HG03439 (cell line): ENCODE measurements around the gene MIEF2.
"Not testable (repeated sequence)": the region's sequence is repeated elsewhere in the genome, so short reads cannot be mapped to it uniquely, and the experiment has no call there.

Experiments
- ATAC-seq: cut with Tn5 transposase; IDR thresholded peaks from one replicate; pipeline ENCODE4 v1.9.1; 2021; ENCODE audit warnings: mild to moderate bottlenecking, moderate library complexity; ENCODE audit not compliant: unreplicated experiment

Gene MIEF2

DNA sequence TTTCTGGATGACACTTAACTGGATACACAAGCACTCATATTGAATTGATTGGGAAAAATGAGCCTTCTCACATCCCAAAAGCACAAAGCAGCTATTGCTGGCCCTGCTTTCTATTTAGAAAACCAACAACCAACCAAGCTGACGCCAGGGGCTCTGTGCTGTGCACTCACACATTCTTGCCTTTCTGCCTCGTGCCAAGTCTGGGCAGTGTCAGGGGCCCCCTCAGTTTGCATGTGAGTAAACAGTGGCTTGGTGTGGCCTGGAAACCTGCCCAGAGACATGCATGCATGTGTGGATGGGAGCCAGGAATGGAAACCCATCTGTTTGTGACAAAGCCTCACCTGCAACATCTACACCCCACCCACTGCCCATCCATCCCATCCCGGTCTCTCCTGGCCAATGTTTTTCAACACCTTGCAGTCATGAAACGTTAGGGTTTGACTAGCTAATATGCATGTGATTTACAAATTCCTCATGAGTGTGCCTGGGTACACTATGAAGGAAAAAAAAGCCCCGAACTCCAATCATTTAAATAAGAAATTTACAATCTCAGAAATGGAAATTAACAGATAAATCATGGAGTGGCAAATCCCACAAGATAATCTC, 20.4 kb downstream of the MIEF2 start:
- ATAC-seq: no peak

DNA sequence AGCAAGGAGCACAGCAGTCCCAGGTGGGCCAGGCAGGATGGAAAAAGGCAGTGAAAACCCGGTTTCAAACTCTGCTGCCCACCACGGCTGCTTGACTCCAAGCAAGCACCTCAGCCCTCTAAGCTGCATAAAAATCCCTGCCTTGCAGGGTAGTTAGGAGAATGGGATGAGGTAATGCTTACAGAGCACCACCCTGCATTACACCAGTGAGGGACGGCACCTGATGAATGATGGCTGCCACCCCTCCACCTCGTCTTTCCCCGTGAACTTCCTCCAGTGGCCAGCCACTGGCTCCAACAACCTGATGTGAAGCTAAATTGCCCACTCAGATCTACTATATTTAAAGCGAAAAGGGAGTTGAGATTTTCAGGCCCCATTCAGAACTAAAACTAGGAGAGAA, 21.3 kb downstream of the MIEF2 start:
- ATAC-seq: no peak

DNA sequence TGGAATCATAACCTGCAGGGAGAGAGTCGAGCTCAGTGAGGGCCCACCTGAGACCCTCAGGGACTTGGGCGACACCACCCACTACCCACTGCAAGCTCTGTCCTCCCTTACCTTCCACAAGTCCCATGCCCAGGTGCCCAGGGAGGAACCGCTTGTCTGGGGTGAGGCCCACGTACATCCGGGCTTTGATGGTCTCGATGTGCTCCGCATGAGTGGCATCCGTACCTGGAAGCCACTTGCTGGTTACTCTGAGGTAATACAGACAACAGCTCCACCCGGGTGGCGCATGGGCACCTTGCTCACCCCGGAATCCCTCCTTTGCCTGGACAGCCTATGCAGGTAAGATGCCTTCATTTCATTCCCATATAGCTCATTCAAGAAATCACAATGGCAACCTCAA, 24.8 kb downstream of the MIEF2 start:
- no peak for ATAC-seq

DNA sequence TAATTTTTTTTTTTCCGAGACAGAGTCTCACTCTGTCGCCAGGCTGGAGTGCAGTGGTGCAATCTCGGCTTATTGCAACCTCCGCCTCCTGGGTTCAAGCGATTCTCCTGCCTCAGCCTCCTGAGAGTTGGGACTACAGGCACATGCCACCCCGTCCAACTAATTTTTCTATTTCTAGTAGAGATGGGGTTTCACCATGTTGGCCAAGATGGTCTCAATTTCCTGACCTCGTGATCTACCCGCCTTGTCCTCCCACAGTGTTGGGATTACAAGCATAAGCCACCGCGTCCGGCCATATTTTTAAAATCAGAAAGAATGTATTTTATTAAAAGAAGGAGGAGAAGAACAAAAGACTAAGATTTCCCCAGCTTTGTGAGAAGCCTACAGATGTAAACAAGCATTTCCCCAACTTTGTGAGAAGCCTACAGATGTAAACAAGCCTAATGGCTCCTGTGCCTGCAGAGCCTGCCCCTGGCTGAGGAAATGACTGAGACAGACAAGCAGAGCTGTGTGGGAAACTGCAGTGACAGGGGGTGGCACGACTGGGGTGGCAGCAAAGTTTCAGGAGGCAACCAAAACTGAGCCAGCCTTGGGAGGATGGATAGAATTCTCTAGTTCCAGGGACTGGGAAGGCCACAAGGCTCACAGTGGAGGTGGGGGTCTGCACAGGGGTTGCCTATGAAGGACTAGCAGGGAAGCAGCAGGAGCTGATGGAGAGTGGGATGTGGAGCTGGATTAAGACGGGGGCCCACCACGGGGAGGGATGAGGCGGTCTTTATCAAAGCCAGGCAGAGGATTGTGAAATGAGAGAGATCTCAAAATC, 31.5 kb downstream of the MIEF2 start:
- ATAC-seq: no peak

DNA sequence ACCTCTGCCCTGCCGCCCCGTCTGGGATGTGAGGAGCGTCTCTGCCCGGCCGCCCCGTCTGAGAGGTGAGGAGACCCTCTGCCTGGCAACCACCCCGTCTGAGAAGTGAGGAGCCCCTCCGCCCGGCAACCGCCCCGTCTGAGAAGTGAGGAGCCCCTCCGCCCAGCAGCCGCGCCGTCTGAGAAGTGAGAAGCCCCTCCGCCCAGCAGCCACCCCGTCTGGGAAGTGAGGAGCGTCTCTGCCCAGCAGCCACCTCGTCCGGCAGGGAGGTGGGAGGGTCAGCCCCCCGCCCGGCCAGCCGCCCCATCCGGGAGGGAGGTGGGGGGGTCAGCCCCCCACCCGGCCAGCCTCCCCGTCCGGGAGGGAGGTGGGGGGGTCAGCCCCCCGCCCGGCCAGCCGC, 37.6 kb downstream of the MIEF2 start:
- ATAC-seq: not testable (repeated sequence)

DNA sequence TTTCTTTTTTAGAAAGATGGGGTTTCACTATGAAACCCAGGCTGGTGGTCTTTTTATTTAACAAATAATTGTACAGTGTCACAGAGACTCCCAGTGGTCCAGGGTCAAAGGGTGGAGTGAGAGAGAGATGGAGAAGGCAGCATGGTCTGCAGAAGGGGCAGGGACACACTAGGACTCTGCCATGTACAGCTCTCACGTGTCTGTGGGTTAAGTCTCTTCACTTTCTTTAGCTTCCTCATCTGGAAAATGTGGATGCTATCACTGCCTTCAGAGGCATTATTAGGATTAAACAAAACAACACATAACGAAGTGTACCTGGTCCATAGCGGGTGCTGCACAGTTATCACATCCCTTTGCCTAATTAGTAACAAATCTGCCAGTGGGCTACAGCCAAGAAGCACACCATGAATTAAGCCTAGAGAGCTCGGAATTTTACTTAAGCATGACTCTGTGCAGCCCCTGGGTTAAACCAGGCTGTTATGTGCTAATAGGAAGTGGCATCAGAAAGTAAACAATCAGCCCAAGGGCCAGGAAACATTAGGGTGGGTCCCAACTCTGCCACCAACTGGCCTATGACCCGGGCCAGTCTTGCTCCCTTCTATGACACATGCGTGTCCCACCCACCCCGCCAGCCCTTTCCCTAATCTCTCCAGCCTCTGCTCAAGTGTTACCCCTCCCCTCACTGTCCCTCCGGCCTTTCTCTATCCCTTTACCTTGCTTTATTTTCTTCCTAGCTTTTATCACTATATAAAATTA, 40.4 kb downstream of the MIEF2 start:
- no peak for ATAC-seq

DNA sequence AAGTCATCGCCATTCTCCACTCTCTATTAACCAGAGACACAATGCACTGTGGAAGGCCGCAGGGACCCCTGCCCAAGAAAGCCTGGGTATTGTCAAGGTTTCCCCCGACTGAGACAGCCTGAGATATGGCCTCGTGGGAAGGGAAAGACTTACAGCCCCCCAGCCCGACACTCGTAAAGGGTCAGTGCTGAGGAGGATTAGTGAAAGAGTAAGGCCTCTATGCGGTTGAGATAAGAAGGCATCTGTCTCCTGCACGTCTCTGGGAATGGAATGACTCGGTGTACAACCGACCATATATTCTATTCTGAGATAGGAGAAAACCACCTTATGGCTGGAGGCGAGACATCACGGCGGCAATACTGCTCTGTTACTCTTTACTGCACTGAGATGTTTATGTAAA, 42.7 kb downstream of the MIEF2 start:
- ATAC-seq: not testable (repeated sequence)

DNA sequence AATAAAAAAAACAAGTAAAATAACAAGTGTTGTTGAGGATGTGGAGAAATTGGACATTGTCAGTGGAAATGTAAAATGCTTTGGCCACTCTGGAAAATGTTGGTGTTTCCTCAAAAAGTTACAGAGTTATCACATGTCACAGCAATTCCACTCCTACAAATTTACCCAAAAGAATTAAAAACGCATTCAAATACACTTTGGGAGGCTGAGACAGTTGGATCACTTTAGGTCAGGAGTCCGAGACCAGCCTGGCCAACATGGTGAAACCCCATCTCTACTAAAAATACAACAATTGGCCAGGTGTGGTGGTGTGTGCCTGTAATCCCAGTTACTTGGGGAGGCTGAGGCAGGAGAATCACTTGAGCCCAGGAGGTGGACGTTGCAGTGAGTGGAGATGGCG, 48.7 kb downstream of the MIEF2 start:
- ATAC-seq: no peak

DNA sequence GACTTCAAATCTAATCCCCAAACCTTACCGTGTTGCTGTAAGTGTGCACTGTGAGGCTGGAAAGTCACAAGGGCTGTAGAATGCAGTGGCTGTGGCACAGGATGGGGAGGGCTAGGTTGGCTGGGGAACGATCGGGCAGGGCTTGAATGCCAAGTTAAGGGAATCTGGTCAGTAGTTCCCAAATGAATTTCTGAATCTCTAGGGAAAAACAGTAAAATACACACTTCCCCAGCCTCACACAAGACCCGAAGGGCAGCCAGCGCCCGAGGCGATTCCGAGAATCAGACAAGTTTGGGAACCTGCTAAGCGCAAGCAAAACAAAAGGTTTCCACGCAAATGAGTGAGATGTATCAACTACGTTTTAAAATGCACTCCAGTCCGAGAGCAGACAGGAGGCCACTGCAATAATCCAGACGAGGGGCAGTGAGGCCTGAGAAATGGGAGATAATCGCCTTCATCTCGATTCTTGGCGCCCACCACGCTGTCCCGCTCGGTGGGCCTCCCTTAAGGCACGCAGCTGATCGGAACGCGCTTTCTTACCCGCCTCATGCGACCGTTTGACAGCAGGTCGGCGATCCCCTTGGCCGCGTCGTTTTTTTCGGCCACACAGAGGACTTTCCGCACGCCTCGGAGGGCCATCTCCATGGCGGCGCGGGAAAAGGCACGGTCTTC, 53.7 kb downstream of the MIEF2 start:
- peak; percentile 11 for ATAC-seq

DNA sequence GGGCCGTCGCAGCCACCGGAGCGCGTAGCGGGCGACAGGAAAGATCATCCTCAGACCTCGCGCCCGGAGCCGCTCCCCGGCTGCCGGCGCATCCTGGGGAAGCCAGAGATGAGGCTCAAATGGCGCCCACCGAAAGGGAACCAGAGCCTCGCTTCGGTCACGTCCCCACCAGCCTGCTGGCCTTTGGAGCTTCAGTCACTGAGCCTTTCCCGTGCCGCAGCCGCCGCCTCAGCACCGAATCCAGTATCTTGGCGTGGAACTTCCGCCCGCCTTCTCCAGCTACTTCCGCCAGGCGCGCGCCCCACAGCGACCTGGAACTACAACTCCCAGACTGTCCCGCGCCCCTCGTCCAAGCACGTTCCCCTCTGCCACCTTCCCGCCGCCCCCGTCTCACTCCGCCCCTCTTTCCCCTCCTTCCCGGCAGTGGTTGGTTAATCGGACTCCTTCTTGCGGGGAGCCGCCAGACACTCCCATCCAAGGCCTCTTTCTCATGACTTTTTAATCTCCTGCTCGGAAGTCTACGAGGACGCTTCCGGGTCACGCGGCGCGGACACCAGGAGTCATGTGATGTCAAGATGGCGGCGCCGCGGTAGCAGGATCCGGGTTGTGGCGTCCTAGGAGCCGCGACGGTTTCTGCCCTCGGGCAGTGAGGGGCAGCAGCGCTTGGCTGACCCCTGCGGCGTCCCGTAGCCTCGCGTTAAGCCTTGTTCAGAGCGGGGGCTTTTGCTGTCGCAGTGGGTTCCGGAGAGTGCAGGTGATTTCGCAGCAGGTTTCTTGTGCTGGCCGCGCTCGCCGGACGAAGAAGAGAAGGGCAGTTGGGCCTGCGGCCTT, 54.5 kb downstream of the MIEF2 start, which contains the start of the genes SMCR8 and TOP3A:
Gene SMCR8, plus strand, starts transcription at position 563 of the 831 bp plus-strand sequence. CDS start 497 bp downstream, outside the sequence.
Gene TOP3A, minus strand, starts transcription at position 264 of the 831 bp plus-strand sequence. Its CDS starts 216 bp downstream, at position 48.
- ATAC-seq: peak; percentile 80

DNA sequence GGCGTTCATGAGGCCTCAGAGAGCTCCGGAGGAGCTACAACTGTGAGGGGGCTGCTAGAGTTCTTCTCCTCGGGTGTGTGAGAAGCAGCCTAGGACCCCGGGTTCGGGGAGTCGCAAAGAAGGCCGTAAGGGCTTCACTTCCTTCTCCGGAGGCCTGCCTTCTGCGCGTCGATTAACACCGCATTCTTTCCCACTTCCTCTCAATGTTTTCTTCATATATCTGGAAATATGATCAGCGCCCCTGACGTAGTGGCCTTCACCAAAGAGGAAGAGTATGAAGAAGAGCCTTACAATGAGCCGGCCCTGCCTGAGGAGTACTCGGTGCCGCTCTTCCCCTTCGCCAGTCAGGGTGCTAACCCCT, 55.1 kb downstream of the MIEF2 start:
- no peak for ATAC-seq

DNA sequence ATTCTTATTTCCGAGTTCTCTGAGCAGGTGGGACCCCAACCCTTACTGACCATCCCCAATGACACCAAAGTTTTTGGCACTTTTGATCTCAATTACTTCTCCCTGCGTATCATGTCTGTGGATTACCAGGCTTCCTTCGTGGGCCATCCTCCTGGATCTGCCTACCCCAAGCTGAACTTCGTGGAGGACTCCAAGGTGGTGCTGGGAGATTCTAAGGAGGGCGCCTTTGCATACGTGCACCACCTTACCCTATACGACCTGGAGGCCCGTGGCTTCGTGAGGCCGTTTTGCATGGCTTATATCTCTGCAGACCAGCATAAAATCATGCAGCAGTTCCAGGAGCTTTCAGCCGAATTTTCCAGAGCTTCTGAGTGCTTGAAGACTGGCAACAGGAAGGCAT, 55.5 kb downstream of the MIEF2 start:
- no peak for ATAC-seq
